DMS 273 (cell line): ENCODE data around the gene TIMM8B.
"Not testable (repeated sequence)": the region's sequence is repeated elsewhere in the genome, so short reads cannot be mapped to it uniquely, and the experiment has no call there.

Experiments
- DNase-seq: peaks from one replicate; lab custom pipeline; 2025; ENCODE audit not compliant: unreplicated experiment; lab: John Stamatoyannopoulos, UW

Gene TIMM8B

GRCh38 chr11:112082729-112083128 is 3.8 kb downstream of the TIMM8B start:
- DNase-seq = no peak

- peak; percentile 90 for DNase-seq
These were observed 12.4 kb downstream of the TIMM8B start, which contains the start of the genes NKAPD1 and PIH1D2 for GRCh38 chr11:112073941-112074811. NKAPD1 (plus strand) TSS chr11:112074299; CDS start chr11:112075575, 1,276 bp downstream. PIH1D2 (minus strand) TSS chr11:112074017; CDS start chr11:112073174, 843 bp downstream.

GRCh38 chr11:112062923-112063322 is 23.6 kb downstream of the TIMM8B start:
- no peak for DNase-seq

GRCh38 chr11:112058103-112058502 is 28.5 kb downstream of the TIMM8B start:
- DNase-seq = no peak

GRCh38 chr11:112057170-112057569 is 29.4 kb downstream of the TIMM8B start:
- no peak for DNase-seq

- no peak for DNase-seq
These were observed 34.8 kb downstream of the TIMM8B start for GRCh38 chr11:112051768-112052167.

- no peak for DNase-seq
These were observed 35.8 kb downstream of the TIMM8B start for GRCh38 chr11:112050721-112051120.

- no peak for DNase-seq
These were observed 36.8 kb downstream of the TIMM8B start for GRCh38 chr11:112049777-112050176.

- not testable (repeated sequence) for DNase-seq
These were observed 38.3 kb downstream of the TIMM8B start for GRCh38 chr11:112048256-112048655.

- not testable (repeated sequence) for DNase-seq
These were observed 39.9 kb downstream of the TIMM8B start for GRCh38 chr11:112046647-112047046.

GRCh38 chr11:112044961-112045360 is 41.6 kb downstream of the TIMM8B start:
- no peak for DNase-seq

GRCh38 chr11:112042961-112043304 is 43.6 kb downstream of the TIMM8B start:
- no peak for DNase-seq

- DNase-seq = no peak
These were observed 44.2 kb downstream of the TIMM8B start for GRCh38 chr11:112042161-112042960.

GRCh38 chr11:112037527-112037926 is 49.0 kb downstream of the TIMM8B start:
- no peak for DNase-seq
